GF-D8 (cell line): ENCODE measurements around the gene FBXW5.

ENCODE experiments used
- DNase-seq: peaks from one replicate; lab custom pipeline; 2025; lab: John Stamatoyannopoulos, UW

Gene FBXW5

GRCh38 chr9:136961279-136962065 is 16.9 kb upstream of the FBXW5 start:
- no peak for DNase-seq

DNA sequence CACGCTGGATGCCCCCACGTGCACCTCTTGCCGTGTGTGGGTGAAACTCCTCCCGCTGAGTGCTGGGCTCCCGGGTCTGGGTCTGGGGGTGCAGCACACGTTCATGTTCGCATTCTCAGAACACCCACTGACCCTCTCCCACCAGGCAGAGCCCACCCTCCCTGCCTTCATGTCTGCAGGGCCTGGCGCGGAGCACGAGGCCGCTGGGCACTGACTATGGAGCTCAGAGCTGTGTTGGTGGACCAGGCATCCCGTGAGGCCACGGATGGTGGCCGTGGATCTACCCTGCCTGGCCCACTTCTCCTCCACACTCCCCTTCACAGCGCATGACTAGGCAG is 16.4 kb upstream of the FBXW5 start:
- no peak for DNase-seq

- no peak for DNase-seq
Observed at GRCh38 chr9:136960212-136960937, 15.8 kb upstream of the FBXW5 start.

- no peak for DNase-seq
Observed at GRCh38 chr9:136958898-136959850, 14.6 kb upstream of the FBXW5 start.

GRCh38 chr9:136958473-136958872 is 13.9 kb upstream of the FBXW5 start:
- DNase-seq: no peak

- no peak for DNase-seq
Observed at GRCh38 chr9:136957901-136958300, 13.4 kb upstream of the FBXW5 start.

GRCh38 chr9:136957461-136957860 is 12.9 kb upstream of the FBXW5 start:
- DNase-seq: no peak

- DNase-seq: no peak
Observed at GRCh38 chr9:136956604-136957003, 12.1 kb upstream of the FBXW5 start.

DNA sequence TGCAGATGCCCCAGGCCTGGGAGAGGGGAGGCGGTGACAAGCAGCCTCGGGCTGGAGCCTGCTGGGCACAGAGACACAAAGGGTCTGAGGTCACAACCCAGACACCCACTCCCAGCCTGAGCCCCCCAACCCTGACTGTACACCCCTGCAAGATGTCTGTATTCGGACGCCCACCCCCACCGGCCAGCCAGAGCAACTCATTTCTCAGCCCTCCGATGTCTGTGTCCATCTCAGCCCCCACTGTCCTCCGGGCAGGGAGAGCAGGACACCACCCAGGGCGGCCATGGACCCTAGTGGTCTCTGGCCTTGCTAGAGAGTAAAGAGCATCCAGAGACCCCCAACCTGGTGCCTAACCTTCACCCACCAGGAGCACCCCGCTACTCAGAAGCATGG is 11.4 kb upstream of the FBXW5 start:
- no peak for DNase-seq

DNA sequence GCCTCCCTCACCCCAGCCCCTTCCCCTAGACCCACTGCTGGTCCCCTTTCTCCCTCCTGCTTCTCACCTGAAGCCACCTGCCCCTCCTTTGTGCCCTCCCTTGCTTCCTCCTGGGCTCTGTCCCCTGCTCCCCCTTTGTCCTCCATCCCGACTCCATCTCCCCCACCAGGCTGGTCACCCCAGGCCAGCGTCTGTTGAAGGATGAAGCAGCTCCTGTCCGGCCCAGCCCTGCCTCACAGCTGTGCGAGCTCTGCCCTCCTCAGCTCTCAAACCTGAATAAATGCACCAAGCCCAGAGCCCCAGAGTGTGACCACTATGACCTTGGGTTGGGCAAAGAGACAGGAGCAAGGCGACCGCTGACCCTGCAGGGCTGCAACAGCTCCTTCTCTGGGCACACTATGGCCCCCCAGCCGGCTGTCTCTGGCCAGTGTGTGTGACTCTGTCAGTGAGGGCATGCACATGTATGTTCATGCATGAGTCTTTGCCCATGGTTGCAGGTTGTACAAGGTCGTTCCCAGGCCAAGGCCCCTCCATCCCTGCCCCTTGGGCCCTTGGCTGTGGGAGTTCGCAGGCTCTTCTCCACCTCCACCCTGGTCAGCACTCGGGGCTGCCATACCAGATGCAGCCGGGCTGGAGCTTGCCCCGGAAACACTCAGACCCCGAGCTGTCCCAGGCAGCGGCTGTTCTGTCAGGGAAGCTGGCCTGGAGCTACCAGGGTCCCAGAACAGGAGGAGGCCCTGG is 10.8 kb upstream of the FBXW5 start:
- no peak for DNase-seq

- no peak for DNase-seq
Observed at GRCh38 chr9:136954270-136955083, 9.9 kb upstream of the FBXW5 start.

GRCh38 chr9:136953771-136954269 is 9.3 kb upstream of the FBXW5 start:
- no peak for DNase-seq

- DNase-seq: no peak
Observed at GRCh38 chr9:136952876-136953770, 8.6 kb upstream of the FBXW5 start.

DNA sequence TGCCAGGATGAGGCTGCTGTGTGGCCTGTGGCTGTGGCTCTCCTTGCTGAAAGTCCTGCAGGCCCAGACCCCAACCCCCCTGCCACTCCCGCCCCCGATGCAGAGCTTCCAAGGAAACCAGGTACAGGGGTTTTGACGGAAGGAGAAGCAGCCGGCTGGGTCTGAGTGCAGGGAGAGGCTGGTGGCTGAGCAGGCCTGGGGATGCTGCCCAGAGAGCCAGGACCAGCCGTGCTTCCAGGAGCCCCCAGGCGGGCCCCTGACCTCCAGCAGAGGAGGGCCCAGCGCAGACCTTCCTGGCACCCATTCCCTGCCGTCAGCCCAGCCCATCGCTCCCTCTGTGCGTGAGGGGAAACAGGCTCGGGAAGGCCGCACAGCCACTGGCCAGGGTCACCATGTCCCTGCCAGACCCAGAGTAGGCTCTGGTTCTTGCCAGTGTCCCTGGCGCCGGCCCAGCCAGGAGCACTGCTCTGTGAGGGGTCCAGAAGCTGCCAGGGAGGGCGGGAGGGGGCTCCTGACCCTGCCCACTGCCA is 7.8 kb upstream of the FBXW5 start:
- DNase-seq: no peak

DNA sequence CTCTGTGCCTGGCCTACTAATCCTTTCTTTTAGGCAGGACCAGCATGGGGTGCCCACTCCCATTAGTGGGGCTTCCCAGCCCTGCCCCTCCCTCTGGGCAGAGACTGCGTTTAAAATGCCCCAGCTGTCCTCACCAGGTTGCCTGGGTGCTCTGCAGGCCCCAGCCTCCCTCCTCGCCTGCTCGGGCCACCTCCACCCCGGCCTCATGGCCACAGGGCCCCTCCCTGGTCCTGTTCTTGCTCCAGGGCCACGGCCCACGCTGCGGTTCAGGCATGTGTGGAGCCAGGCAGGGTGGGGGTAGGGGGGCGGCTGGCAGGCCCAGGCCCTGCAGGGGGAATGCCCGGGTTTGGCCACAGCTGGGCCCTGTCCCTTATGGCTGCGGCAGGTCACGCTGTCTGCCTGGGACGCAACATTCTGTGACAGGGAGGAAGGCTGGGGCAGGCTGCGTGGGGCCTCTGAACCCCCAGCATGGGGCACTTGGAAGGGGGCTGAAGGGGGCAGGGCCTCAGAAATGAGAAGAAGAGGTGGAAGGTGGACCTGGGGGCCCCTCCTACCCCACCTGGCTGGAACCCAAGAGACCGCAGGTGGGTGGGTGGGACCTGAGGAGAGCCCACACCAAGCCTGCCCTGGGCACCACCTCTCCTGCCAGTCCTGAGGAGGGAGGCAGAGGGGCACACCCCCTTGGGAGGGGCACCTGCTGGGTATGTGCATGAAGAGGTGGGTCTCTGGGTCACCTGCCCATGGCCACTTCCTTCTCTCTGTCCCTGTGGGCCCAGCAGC is 7.2 kb upstream of the FBXW5 start, which contains the start of gene LCN12:
LCN12 (plus strand) TSS at position 733 of the 780 bp plus-strand sequence. CDS start 55 bp downstream, outside the sequence.
- DNase-seq: no peak

- DNase-seq: no peak
Observed at GRCh38 chr9:136950656-136951276, 6.2 kb upstream of the FBXW5 start.

- peak; percentile 75 for DNase-seq
Observed at GRCh38 chr9:136949817-136950655, 5.5 kb upstream of the FBXW5 start.
